GM18507 (cell line): Measurements from ENCODE around the gene TYK2.

Experiments
- DNase-seq: peaks from one replicate; pipeline ENCODE4 v3.0.0; 2011; ENCODE audit warnings: low read depth; ENCODE audit not compliant: insufficient read length; ENCODE audit errors: extremely low spot score
- FAIRE-seq: peaks from 2 replicates; lab custom pipeline; 2011; peaks lifted over from hg19 to GRCh38; lab: Jason Lieb, UNC

The TYK2 gene

GRCh38 chr19:10318807-10319682 lies 61.3 kb downstream of the TYK2 start:
- FAIRE-seq (no peak), DNase-seq (no peak)

GRCh38 chr19:10317857-10318462 lies 62.4 kb downstream of the TYK2 start:
- no peak for FAIRE-seq

GRCh38 chr19:10317045-10317856 lies 63.1 kb downstream of the TYK2 start:
- no peak for DNase-seq
- FAIRE-seq: no peak

More at GRCh38 chr19:10317857-10318462, 62.4 kb downstream of the TYK2 start:
- no peak for DNase-seq

GRCh38 chr19:10316229-10317044 lies 63.9 kb downstream of the TYK2 start:
- no peak for FAIRE-seq
- no peak for DNase-seq

GRCh38 chr19:10315335-10316214 lies 64.8 kb downstream of the TYK2 start, which contains the start of gene FDX2:
FDX2 (minus strand) TSS chr19:10316015; CDS start chr19:10315996, 19 bp downstream.
- FAIRE-seq (peak; percentile 93), DNase-seq (peak; percentile 93)

- FAIRE-seq: no peak
- DNase-seq: no peak
These were observed 70.9 kb downstream of the TYK2 start, which contains the start of gene ZGLP1 for GRCh38 chr19:10309423-10309822. ZGLP1 (minus strand) TSS chr19:10309815.

GRCh38 chr19:10306327-10306726 lies 74.0 kb downstream of the TYK2 start:
- no peak for FAIRE-seq

GRCh38 chr19:10305139-10305806 lies 75.1 kb downstream of the TYK2 start:
- DNase-seq (no peak), FAIRE-seq (no peak)

More at GRCh38 chr19:10306327-10306726, 74.0 kb downstream of the TYK2 start:
- no peak for DNase-seq
